GM12801 (cell line): Measurements from ENCODE around the gene BACH2.

ENCODE experiments used
- CTCF ChIP-seq: IDR thresholded peaks from one replicate; pipeline ENCODE4 v1.5.1; 2011; ENCODE audit warnings: control low read depth; ENCODE audit not compliant: insufficient read length; ENCODE audit errors: extremely low read depth

BACH2 gene

DNA sequence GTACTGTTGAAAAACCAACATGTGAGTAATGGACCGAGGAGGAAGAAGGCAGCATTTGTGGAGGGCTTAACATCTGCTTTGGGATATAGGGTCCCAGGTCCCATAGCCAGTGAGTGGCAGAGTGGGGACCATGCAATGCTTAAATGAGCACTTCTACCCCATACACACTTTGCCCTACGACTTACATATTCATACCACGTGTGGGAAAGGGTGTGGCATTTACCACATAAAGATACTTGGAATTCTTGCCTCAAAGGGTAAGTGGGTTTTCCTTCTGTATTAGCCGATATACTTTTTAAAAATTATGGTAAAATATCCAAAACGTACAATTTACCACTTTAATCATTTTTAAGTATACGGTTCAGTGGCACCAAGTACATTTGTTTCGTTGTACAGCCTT lies 199.3 kb downstream of the BACH2 start:
- no peak for TF ChIP-seq CTCF

DNA sequence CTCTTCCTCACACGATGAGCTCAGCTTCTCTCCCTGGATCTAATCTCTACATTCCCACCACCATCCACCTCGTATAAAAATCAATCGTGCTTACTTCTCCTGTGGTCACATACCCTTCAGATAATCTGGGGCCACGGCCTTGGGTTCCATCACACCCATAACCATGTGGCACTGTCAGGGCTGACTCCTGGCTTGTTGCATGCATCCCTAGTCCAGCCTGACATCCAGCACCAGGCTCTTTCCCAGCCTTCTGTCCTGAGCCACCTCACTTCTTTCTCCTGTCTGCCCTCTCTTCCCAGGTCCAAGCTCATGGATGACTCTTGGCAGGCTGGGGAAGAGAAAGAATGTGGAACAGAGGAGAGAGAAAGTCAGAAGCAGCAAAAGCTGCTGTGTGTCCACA lies 199.8 kb downstream of the BACH2 start:
- TF ChIP-seq CTCF, result no peak

DNA sequence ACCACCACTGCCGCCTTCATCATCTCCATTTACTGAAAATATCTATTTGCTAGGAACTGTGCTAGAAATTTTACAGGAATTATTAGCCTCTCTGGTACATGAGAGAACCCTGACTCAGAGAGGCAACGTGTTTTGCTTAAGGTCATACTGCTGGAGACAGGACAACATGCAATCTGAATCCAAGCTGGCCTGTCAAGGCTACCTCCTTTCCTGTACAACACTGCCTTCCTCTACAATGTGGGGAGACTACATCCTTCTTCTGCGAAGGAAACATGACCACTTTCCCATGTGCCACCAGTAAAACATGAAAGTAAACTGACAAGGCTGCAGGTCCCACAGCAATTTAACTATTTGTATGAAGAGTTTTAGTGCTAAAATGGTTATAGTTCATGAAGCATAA lies 200.9 kb downstream of the BACH2 start:
- TF ChIP-seq CTCF, result no peak

DNA sequence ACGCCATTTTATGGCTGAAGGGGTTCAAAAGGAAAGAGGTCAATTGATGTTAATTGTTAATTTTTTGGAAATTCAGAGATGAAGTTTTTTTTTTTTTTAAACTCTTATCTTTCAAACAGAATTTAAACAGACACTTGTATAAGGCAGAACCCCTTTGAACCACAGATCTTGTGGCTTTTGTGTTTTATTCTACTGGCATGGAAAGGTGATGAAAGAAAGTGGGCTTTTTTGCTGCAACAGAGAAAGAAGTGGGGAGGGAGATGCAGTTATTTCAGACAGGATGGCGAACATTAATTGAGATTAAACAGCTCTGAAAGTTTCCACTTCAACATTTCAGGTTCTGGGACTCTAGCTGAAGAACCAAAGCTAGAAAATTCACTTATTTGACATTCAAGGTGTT lies 201.5 kb downstream of the BACH2 start:
- TF ChIP-seq CTCF, result no peak

- TF ChIP-seq CTCF, result no peak
Measured at GRCh38 chr6:90093558-90094073, 203.0 kb downstream of the BACH2 start.

DNA sequence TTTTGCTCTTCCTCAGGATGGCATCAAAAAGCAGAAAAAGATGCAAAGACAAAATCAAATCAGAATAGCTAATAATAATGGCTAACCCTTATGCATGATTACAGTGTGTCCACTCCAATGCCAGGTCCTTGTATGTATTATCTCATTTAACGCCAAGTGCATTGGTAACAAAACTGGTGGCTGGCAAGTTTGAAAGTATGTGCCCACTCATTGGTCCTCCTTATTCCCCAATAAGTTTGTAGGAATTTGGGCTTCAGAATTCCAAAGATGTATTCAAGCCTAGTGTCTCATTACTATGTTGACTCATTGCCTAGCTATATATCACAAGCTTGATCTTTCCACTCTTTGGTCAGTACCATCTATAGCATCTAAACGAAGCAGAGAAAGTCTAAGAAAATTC lies 205.8 kb downstream of the BACH2 start:
- no peak for TF ChIP-seq CTCF

DNA sequence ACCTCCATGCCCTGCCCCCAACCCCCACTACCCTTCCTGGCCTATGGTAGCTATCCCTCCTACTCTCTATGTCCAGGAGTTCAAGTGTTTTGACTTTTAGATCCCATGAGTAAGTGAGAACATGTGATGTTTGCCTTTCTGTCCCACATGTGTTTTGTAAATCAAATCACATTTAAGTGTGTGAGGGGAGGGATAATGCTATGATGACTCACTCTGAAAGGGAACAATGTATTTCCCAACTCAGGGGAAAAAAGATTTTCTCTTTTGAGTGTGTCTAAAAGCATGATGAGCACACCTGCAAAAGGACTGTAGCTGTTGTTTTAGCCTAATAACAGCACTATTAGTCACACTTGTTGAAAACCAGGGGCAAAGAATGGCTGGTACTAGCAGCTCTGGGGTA lies 208.6 kb downstream of the BACH2 start:
- no peak for TF ChIP-seq CTCF

DNA sequence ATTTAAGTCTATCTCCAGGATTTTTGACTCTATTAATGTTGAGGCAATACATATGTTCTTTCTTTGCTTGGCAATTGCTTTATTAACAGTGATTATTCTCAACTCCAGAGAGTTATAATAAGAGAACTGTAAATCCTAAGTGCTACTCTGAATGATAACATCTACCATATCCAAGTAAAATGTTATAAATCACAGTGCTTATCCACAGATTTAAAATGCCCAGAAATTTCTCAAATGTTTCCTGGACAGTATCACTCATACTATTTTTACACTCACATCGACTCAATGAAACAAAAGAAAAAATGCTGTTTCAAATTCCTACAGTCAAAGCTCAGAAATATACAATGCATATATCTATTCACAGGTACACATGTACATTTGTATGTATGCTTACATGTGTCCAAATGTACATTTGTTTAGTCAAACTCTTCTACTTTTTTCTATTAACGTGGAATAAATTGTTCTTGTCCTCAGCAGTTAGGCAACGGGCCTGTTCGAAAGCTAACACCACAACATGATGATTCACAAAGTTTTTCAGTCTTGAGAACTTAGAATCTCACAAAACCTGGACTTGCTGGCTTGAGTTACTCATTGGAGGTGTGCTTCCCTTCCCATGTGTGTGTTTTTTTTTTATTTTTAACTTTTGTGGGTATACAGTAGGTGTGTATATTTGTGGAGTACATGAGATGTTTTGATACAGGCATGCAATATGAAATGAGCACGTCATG lies 209.4 kb downstream of the BACH2 start:
- TF ChIP-seq CTCF, result no peak
